DMS 273 (cell line): Measurements from ENCODE around the gene TLE4.

Experiments
- DNase-seq: peaks from one replicate; lab custom pipeline; 2025; ENCODE audit not compliant: unreplicated experiment; lab: John Stamatoyannopoulos, UW

Gene TLE4

DNA sequence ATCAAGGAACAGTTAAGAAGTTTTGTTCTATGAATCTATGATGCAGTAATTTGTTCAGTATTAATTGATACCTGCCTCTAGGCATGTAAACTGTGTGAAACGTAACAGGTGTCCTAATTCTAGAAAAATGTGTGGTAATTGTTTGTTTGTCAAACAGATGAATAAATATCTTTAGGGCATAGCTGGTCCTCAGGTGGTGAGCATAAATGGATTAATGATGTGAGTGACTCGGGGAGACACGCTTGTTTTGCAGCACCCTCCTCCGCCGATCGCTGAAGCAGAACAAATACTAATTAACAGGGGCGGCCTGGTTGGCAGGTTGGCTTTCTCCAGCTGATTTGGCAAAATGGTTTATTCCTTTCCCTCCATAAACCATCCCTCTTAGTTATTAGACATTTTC, 88.8 kb downstream of the TLE4 start:
- peak; percentile 68 for DNase-seq

DNA sequence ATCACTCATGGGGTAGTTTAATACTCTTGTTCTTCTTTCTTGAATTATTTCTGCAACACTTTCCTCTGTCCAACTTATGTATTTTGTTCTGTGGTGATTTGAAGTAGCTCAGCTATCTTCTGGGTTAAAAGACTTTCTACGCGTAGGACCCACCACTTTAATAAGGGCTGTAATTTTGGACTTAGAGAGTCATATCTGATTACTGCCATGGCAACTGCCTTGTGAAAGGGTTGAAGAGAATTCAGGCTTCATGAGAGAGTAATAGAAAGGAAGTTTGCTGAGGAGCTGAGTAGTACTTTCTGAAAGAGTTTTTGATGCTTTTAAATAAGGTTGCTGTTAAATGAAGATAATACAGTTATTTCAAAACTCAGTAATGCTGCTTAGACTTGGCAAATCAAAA, 89.5 kb downstream of the TLE4 start:
- peak; percentile 66 for DNase-seq

DNA sequence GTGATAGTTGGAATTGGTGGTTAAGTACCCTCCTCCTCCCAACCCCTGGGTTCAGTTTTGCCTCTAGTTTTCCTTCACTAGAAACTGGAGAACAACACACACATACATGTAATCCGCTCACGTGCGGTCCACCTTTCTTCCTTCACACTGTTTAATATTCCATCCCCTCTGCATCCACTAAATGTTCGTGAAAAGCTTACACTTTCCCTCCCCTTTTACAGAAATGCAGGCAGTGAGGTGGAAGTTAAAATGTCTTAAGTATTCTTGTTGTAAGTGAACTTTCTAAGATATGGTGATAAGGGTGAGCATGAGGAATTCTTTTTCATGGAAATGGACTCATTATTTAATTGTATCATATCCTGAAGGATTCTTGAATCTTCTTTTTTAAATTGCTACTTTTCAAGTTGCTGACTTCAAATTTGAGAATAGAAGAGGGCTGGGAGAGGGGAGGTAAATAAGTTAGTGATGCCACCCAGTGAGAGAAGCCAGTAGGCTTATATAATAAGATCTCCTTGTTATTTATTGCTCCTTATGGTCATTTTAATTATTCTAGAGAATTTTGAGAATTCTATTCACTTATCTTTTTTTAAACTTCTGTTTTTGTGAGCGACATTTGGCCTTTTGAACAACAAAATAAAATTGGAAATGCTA, 90.2 kb downstream of the TLE4 start:
- peak; percentile 58 for DNase-seq

- peak; percentile 87 for DNase-seq
These were observed 90.8 kb downstream of the TLE4 start for GRCh38 chr9:79662537-79662956.

DNA sequence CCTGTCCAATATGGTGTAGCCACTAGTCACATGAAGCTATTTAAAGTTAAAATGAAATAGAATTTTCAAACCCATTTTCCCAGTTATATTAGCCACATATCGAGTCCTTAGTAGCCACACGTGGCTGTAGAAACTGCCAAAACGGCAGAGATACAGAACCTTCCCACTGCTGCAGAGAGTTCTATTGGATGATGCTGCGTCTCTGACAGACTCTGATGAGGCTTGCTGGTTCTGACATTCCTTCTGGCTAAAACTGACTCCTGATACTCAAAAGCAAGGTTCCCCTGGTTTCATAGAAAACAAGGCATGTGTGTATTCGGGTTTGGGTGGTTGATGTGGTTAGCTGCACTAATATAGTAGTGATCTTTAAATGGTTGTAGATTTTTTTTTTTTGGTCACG, 91.5 kb downstream of the TLE4 start:
- DNase-seq, result peak; percentile 70

- DNase-seq, result peak; percentile 90
These were observed 92.1 kb downstream of the TLE4 start for GRCh38 chr9:79663878-79664277.

DNA sequence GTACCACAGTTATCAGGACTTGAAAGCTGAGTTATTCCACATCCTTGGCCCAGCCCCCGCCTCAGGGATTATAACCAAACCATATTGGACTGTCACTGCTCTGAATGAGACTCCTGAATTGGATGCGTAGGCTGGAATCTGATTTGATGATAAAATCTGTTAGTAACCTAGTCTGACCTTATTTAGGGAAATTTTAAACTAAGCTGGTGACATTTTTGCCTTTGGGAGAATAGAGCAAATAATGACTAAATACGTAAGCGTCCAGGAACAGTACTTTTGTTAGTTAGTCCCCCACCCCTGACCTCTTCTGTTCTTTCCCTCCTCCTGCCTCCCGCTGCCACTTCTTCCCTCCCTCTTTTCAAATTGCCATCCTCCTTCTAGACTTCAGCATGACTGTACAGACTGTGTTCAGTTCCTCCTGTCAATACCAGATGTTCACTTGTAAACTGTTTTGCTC, 92.6 kb downstream of the TLE4 start:
- peak; percentile 74 for DNase-seq

DNA sequence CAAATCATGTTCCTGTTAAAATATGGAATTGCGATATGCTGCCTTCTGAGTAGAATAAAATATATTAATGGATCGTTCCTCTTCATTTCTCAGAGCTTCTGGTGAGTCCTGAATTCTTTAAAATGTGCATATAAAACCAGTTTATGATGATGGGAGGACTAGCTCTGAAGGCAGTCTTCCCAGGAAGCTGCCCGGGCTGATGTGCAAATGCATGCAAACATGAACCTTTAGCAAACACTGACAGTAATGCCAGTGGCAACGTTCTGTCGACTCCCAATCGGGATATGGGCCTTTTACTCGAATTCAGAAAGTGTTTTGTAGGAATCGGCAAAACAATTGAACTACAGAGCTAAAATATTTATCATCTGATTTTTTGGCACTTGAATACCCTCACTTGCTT, 93.6 kb downstream of the TLE4 start:
- DNase-seq, result peak; percentile 25

- no peak for DNase-seq
These were observed 94.2 kb downstream of the TLE4 start for GRCh38 chr9:79665931-79666330.

GRCh38 chr9:79667120-79667519, 95.4 kb downstream of the TLE4 start:
- no peak for DNase-seq

GRCh38 chr9:79667817-79668436, 96.2 kb downstream of the TLE4 start:
- peak; percentile 28 for DNase-seq

- DNase-seq, result no peak
These were observed 97.2 kb downstream of the TLE4 start for GRCh38 chr9:79668956-79669355.

DNA sequence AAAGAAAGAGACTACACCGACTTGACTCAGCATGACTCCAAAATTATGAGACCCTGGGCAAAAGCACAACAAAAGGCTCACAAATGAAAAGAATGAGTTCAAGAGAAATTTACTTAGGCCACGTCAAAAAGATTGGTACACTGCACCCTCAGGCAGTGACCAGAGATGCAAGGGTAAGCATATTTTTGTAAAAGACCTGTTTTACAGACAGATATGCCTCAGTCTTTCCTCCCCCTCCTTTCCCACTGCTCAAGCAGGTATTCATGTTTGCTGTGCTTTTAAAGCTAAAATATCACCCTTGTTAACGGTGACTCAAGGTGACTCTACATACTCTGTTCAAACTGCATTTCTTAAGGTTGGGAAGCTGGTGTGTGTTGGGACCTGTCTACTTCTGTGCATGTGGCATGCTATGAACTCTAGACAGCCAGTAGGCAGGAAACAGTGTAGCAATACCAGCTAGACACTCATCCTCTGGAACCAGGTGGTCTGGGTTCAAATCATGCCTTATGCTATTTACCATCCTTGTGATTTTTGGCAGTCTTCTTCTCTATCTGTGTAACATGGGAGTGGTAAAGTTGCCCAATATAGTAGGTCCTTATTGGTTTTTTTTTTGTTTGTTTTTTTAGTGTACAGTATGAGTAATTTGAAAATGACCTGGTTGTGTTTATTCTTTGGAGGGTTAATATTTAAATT, 98.7 kb downstream of the TLE4 start:
- DNase-seq, result no peak

- no peak for DNase-seq
These were observed 99.8 kb downstream of the TLE4 start for GRCh38 chr9:79671558-79671957.

DNA sequence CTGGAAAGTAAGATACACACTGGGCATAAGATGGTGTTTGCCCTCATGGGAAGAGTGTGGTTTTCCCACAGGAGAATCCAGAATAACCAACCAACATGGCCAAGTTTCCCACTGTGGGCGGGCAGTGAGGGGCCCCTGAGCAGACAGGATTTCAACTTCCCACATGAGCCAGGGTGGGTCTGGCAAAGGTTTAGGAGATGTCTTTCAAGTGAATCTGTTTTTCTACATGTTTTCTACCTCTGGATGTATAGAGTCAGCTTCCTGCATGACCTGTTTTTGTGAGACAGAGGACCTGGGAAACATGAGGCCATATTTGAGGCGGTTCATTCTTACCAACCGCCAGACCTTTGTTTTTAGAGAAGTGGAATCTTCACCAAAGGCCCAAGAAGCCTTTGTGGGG, 100.5 kb downstream of the TLE4 start:
- no peak for DNase-seq

GRCh38 chr9:79672891-79673290, 101.1 kb downstream of the TLE4 start:
- no peak for DNase-seq

DNA sequence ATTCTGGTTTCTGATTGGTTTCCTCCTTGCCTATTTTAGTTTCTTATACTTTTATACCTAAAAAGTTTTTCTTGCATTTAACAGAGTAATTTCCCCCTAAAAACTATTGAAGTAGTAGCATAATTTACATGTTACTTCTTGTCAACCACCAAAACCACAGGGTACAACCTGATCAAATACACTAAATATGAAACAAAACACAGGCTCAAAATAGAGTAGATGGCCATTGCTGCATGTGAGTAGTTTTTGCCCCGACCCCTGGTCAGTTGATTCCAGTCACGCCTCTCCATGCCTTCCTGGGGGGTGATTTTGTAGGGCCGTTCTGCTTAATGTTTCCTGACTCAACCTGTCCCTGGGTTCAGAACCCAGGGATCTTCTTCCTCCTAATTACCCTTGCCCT, 101.8 kb downstream of the TLE4 start:
- no peak for DNase-seq

GRCh38 chr9:79674052-79674777, 102.5 kb downstream of the TLE4 start:
- DNase-seq, result no peak

DNA sequence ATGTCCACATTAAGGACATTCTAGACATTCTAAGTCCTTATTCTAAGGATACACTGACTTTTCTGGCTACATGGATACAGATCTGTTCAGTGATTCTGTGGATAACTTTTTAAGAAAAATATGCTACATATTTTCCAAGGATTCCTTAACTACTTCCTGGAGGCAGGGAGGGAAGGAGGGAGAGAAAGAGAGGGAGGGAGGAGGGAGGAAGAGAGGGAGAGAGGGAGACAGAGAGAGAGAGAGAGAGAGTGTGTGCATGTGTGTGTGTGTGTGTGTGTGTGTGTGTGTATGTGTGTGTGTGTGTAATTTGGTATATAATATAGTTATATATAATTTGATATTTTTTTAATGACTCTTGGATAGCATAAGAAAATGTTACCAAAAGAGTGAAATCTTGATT, 109.8 kb downstream of the TLE4 start:
- no peak for DNase-seq

GRCh38 chr9:79682076-79682736, 110.4 kb downstream of the TLE4 start:
- DNase-seq, result no peak

GRCh38 chr9:79684059-79684458, 112.3 kb downstream of the TLE4 start:
- DNase-seq, result no peak
